ENCODE data around the gene TMEM80. TPM values are rescaled to one million over a fixed set of nuclear protein-coding genes. Genes with fewer than 3 reads are reported as not detected.

Gene TMEM80
- total and polyA plus RNA-seq, 9 of the 15 experiments (the other 6 are each of a cell fraction or from before 2014, with no cell fraction given), result 5.1 to 30.1 (median 12.4) TPM

- TF ChIP-seq, protein P1, sequence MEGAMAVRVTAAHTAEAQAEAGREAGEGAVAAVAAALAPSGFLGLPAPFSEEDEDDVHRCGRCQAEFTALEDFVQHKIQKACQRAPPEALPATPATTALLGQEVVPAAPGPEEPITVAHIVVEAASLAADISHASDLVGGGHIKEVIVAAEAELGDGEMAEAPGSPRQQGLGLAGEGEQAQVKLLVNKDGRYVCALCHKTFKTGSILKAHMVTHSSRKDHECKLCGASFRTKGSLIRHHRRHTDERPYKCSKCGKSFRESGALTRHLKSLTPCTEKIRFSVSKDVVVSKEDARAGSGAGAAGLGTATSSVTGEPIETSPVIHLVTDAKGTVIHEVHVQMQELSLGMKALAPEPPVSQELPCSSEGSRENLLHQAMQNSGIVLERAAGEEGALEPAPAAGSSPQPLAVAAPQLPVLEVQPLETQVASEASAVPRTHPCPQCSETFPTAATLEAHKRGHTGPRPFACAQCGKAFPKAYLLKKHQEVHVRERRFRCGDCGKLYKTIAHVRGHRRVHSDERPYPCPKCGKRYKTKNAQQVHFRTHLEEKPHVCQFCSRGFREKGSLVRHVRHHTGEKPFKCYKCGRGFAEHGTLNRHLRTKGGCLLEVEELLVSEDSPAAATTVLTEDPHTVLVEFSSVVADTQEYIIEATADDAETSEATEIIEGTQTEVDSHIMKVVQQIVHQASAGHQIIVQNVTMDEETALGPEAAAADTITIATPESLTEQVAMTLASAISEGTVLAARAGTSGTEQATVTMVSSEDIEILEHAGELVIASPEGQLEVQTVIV (CRISPR knock-in tag; IDR thresholded peaks at IDR 0.05; ENCODE audit: borderline replicate concordance), result no peak
- no peak for TF ChIP-seq TCFL5 (CRISPR knock-in tag; conservative IDR thresholded peaks at IDR 0.05)
- no peak for TF ChIP-seq POLR2H (tag; IDR thresholded peaks at IDR 0.05; ENCODE audit: low read depth)
- peak; percentile 77; the same call in 1 of the 2 replicates for TF ChIP-seq EP400 (IDR thresholded peaks at IDR 0.05)
- no peak for TF ChIP-seq JUNB (CRISPR knock-in tag; conservative IDR thresholded peaks at IDR 0.05)
- no peak for TF ChIP-seq TEAD1 (CRISPR knock-in tag; IDR thresholded peaks at IDR 0.05)
- no peak for TF ChIP-seq KDM4B (IDR thresholded peaks at IDR 0.05; ENCODE audit: borderline replicate concordance in 2 of 2, low read depth in 1 of 2)
- peak; percentile 64; the same call in 1 of the 2 replicates for TF ChIP-seq RBFOX2 (IDR thresholded peaks at IDR 0.05; ENCODE audit: low read depth, low read length)
- TF ChIP-seq XRCC5 (IDR thresholded peaks at IDR 0.05; ENCODE audit: low read depth, low read length), result no peak
- TF ChIP-seq NFYB (IDR thresholded peaks at IDR 0.05; ENCODE audit: extremely low read depth, insufficient read length), result no peak
- TF ChIP-seq KDM1A (IDR thresholded peaks at IDR 0.05), result no peak
- TF ChIP-seq BCLAF1 (IDR thresholded peaks at IDR 0.05; ENCODE audit: borderline replicate concordance in 1 of 2, control insufficient read depth in 1 of 2, low read depth in 2 of 2, low read length in 1 of 2), result no peak
- TF ChIP-seq, protein P2, sequence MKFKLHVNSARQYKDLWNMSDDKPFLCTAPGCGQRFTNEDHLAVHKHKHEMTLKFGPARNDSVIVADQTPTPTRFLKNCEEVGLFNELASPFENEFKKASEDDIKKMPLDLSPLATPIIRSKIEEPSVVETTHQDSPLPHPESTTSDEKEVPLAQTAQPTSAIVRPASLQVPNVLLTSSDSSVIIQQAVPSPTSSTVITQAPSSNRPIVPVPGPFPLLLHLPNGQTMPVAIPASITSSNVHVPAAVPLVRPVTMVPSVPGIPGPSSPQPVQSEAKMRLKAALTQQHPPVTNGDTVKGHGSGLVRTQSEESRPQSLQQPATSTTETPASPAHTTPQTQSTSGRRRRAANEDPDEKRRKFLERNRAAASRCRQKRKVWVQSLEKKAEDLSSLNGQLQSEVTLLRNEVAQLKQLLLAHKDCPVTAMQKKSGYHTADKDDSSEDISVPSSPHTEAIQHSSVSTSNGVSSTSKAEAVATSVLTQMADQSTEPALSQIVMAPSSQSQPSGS (CRISPR knock-in tag; IDR thresholded peaks at IDR 0.05), result 0 out of 2 replicates have a peak, but pooled peaks have one; percentile 5
- no peak for TF ChIP-seq SMARCE1 (IDR thresholded peaks at IDR 0.05)
Measured at GRCh38 chr11:748007-748359, 52.4 kb downstream of the TMEM80 start (continued).
